ENCODE measurements around the gene GJB2.

DNA sequence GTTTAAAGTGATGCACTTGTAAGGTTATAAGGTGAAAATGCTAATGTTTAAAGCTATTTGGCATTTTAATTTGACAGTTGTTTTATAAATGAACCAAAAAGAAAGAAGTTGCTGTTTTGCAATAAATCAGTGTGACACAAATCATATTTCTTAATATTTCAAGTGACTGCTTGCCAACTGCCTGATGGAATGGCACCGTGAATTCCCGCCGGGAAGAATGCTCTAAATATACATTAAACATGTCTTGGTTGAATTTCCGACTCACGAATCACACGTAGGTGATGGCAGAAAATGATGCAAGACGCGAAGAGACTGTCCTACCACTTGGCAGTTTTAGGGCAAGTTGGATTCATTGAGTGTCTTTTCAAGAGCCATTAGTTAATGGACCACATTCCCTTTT, 3.1 kb upstream of the GJB2 start:
- TF ChIP-seq POLR2AphosphoS5 (IDR thresholded peaks at IDR 0.05; ENCODE audit: low read depth, low read length) (no peak), POLR2A (IDR thresholded peaks at IDR 0.05; ENCODE audit: low read depth, low read length) (no peak)

Data from GM12892 (cell line).